ENCODE data around the gene EFCAB10. TPM values are rescaled to one million over a fixed set of nuclear protein-coding genes. Genes with fewer than 3 reads are reported as not detected.

EFCAB10 gene
- total RNA-seq, 1 experiment from 2014 or later, result not detected

DNA sequence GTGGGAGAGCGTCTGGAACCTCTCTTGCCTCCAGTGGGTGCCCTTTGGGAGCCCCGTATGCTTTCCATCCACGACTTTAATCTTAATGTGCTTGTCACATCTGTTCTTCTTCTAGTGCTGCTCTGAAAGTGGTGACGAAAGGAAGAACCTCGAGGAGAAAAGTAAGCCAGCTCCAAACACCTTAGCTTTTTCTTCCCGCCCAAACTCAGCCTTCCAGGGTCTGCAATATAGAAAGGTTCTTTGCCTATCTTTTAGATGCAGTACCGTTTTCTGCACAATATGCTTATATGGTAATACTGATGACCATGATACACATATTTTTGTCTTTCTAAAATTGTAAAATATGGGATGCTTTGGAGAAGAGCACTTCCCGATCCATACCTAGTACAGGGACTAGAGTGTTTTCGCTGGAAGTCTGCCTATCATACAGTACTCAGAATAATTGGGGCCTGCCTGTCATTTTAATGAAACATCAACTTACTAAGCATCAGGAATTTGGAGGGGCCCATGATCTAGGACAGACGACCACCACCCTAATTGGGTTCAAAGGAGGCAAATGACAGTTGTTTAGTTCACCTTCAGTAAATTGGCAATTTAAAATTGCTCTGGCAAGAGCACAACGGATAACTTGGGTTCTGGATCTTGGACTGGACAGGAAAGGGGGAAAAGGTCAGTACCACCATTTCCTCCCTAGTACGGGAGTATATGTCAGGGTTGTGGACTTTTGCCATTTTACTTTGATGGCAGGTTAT, 48.4 kb downstream of the EFCAB10 start:
- intact Hi-C loops (cut with micrococcal nuclease; ENCODE audit: unreplicated experiment), result loop anchor here (2.0 kb wide), 1 partner anchor 56 kb away; no protein-coding TSS in a partner anchor
- Histone ChIP-seq H3K4me1 (0 out of 2 replicates have a peak, but pooled peaks cover 7% of the 10 kb centered on the region), H3K9me3 (no peaks in the 10 kb centered on the region), H3K4me3 (ENCODE audit: low read depth, low read length) (peak overlapping the region; percentile 90), H3K36me3 (ENCODE audit: control insufficient read depth, insufficient read depth, low read length) (no peaks in the 10 kb centered on the region), H3K27me3 (replicated peaks; ENCODE audit: control insufficient read depth, insufficient read depth, low read length) (no peaks in the 10 kb centered on the region)
- Mint-ChIP-seq H3K9me3 (ENCODE audit: unreplicated experiment) (no peaks in the 10 kb centered on the region), H3K4me1 (ENCODE audit: low read depth, unreplicated experiment) (peaks cover 7% of the 10 kb centered on the region), H3K27ac (ENCODE audit: unreplicated experiment) (peak overlapping the region; percentile 85), H3K36me3 (ENCODE audit: insufficient read depth, unreplicated experiment) (peaks cover 12% of the 10 kb centered on the region), H3K4me3 (ENCODE audit: unreplicated experiment) (peak overlapping the region; percentile 65), H3K27me3 (ENCODE audit: insufficient read depth, unreplicated experiment) (no peaks in the 10 kb centered on the region)
- ChIA-PET CTCF (no interaction called here), POLR2A (no interaction called here)
- TF ChIP-seq, protein P1, sequence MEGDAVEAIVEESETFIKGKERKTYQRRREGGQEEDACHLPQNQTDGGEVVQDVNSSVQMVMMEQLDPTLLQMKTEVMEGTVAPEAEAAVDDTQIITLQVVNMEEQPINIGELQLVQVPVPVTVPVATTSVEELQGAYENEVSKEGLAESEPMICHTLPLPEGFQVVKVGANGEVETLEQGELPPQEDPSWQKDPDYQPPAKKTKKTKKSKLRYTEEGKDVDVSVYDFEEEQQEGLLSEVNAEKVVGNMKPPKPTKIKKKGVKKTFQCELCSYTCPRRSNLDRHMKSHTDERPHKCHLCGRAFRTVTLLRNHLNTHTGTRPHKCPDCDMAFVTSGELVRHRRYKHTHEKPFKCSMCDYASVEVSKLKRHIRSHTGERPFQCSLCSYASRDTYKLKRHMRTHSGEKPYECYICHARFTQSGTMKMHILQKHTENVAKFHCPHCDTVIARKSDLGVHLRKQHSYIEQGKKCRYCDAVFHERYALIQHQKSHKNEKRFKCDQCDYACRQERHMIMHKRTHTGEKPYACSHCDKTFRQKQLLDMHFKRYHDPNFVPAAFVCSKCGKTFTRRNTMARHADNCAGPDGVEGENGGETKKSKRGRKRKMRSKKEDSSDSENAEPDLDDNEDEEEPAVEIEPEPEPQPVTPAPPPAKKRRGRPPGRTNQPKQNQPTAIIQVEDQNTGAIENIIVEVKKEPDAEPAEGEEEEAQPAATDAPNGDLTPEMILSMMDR (IDR thresholded peaks at IDR 0.05; ENCODE audit: insufficient read depth in 1 of 2, low read depth in 1 of 2, low read length in 1 of 2, severe bottlenecking in 1 of 2, unreplicated experiment in 1 of 2), result no peak
- TSS peak; percentile 75 for BruUV-seq (replicated peaks)
- DNase-seq, result no peak

DNA sequence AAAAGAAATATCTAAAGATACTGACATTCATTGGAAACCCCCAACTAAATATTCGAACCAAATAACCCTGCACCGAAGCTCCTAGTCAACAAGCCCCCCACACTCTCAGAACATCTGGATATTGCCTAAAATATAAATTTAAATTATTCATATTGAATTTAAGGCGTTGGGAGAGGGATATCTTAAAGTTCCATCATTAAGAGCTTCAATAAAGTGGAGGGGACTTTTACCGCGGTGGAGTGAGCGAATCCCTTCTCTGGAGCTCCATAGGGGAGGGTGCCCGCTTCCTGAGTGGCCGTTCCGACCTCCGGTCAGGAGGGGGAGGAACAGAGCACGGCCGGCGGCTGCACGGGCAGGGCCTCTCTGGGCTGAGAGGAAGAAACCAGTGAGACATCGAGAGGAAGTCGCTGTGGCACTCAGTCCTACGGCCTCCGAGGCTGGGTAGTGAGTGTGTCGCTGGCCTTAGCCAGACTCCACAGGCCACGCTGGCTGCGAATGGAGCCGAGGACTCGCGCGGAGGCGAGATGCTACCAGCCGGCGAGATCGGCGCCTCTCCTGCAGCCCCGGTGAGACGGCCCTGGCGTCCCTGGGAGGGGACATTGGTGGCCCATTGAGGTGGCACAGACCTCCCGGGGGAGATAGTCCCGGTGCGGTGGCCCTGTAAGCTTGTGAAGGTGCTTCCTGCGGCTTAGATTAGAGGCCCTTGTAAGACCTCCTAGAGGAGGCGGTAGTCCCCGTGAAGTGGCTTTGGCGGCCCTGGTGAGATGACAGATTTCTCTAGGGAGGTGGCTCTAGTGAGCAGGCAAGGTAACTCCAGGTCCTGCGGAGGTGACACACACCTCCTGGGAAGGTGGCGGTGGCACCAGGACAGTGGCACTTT, 49.3 kb downstream of the EFCAB10 start, which contains the start of gene RINT1:
Gene RINT1, plus strand, starts transcription at position 410 of the 880 bp plus-strand sequence. Its CDS starts 115 bp downstream, at position 525.
- Histone ChIP-seq H3K4me1 (0 out of 2 replicates have a peak, but pooled peaks cover 7% of the 10 kb centered on the region), H3K4me3 (ENCODE audit: low read depth, low read length) (peak within 1 kb of the TSS; percentile 90), H3K9me3 (no peaks in the 10 kb centered on the region), H3K27me3 (replicated peaks; ENCODE audit: control insufficient read depth, insufficient read depth, low read length) (no peaks in the 10 kb centered on the region), H3K36me3 (ENCODE audit: control insufficient read depth, insufficient read depth, low read length) (no peaks in the 10 kb centered on the region)
- peak within 1 kb of the TSS; percentile 65 for H3K4me3 Mint-ChIP-seq (ENCODE audit: unreplicated experiment)
- peak; percentile 92 to 96 for DNase-seq
- ChIA-PET POLR2A (interaction anchor here (0.5 to 1.4 kb wide), 7 partner anchors 11 to 605 kb away, joined by 3 to 8 read pairs (median 3); partner anchors contain the start of genes EFCAB10, KMT2E and PUS7), CTCF (interaction anchor here (0.6 to 1.3 kb wide), 8 partner anchors 11 to 386 kb away, joined by 3 to 5 read pairs (median 3); no protein-coding TSS in a partner anchor)
- peaks cover 7% of the 10 kb centered on the region for H3K4me1 Mint-ChIP-seq (ENCODE audit: low read depth, unreplicated experiment)
- H3K27me3 Mint-ChIP-seq (ENCODE audit: insufficient read depth, unreplicated experiment), result no peaks in the 10 kb centered on the region
- H3K36me3 Mint-ChIP-seq (ENCODE audit: insufficient read depth, unreplicated experiment), result peaks cover 12% of the 10 kb centered on the region
- BruUV-seq (replicated peaks), result no TSS peak
- intact Hi-C loops (cut with micrococcal nuclease; ENCODE audit: unreplicated experiment), result loop anchor here (1.0 to 2.0 kb wide), 2 partner anchors 10 to 57 kb away; partner anchors contain the start of gene PUS7
- H3K9me3 Mint-ChIP-seq (ENCODE audit: unreplicated experiment), result no peaks in the 10 kb centered on the region
- peak within 1 kb of the TSS; percentile 85 for H3K27ac Mint-ChIP-seq (ENCODE audit: unreplicated experiment)
- TF ChIP-seq, protein P1 (IDR thresholded peaks at IDR 0.05; ENCODE audit: insufficient read depth in 1 of 2, low read depth in 1 of 2, low read length in 1 of 2, severe bottlenecking in 1 of 2, unreplicated experiment in 1 of 2), result peak; percentile 70 to 81

DNA sequence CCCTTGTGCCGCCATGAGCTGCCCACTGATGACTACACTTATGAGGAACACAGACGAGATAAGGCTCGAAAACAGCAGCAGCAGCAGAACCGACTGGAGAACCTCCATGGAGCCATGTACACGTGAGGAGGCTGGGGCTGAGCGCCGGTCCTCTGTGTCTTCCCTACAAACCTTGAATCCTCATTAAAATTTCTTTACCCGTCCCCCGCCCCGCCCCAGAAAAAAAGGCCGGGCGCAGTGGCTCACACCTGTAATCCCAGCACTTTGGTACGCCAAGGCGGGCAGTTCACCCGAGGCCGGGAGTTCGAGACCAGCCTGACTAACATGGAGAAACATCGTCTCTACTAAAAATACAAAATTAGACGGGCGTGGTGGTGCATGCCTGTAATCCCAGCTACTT, 50.7 kb downstream of the EFCAB10 start:
- H3K9me3 Mint-ChIP-seq (ENCODE audit: unreplicated experiment), result no peaks in the 10 kb centered on the region
- no peaks in the 10 kb centered on the region for H3K27me3 Mint-ChIP-seq (ENCODE audit: insufficient read depth, unreplicated experiment)
- peaks cover 7% of the 10 kb centered on the region for H3K4me1 Mint-ChIP-seq (ENCODE audit: low read depth, unreplicated experiment)
- TF ChIP-seq, protein P1 (IDR thresholded peaks at IDR 0.05; ENCODE audit: insufficient read depth in 1 of 2, low read depth in 1 of 2, low read length in 1 of 2, severe bottlenecking in 1 of 2, unreplicated experiment in 1 of 2), result no peak
- no peak overlapping the region for H3K4me3 Mint-ChIP-seq (ENCODE audit: unreplicated experiment)
- ChIA-PET CTCF (no interaction called here), POLR2A (no interaction called here)
- H3K4me1 ChIP-seq, result 0 out of 2 replicates have a peak, but pooled peaks cover 7% of the 10 kb centered on the region
- no peaks in the 10 kb centered on the region for H3K9me3 ChIP-seq
- H3K36me3 Mint-ChIP-seq (ENCODE audit: insufficient read depth, unreplicated experiment), result peaks cover 6% of the 10 kb centered on the region
- intact Hi-C loops (cut with micrococcal nuclease; ENCODE audit: unreplicated experiment), result no loop called here
- H3K27ac Mint-ChIP-seq (ENCODE audit: unreplicated experiment), result no peak overlapping the region
- DNase-seq, result no peak
- BruUV-seq (replicated peaks), result no TSS peak
- no peaks in the 10 kb centered on the region for H3K36me3 ChIP-seq (ENCODE audit: control insufficient read depth, insufficient read depth, low read length)
- no peak overlapping the region for H3K4me3 ChIP-seq (ENCODE audit: low read depth, low read length)
- H3K27me3 ChIP-seq (replicated peaks; ENCODE audit: control insufficient read depth, insufficient read depth, low read length), result no peaks in the 10 kb centered on the region

Data from Caco-2 (cell line).